ENCODE measurements around the gene MAN1A2.

The MAN1A2 gene

DNA sequence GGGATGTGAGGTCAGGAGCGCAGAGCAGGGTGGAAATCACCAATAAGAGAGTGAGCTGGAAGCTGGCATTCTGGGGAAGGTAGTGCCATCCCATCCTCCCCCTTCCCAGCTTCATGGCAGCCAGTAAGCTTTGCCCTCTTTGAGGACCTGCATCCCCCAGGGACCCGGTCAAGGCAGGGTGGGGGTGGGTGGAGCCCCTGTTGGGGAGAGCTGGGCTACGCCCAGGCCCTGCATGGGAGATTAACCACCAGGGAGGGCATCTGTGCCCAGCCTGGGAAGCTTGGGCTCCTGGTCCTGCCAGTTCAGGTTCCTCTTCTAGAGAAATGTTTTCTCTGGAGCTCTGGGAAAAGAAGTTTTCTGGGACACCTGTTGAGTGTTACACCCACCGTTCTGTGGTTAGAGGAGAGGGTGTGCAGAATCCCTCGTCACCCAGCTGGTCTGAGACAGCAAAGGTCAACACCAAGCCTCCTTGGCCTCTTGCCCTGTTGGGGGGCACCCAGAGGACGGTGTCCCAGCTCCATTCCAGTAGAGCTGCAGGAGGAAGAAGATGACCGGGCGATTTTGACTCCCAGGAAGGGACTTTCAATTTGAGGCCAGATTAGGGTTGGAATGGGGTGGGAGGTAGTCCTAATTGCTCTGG, 208.5 kb downstream of the MAN1A2 start:
- no peak for DNase-seq (ENCODE audit: low read depth)
- no peak for TF ChIP-seq CTCF (conservative IDR thresholded peaks at IDR 0.05; ENCODE audit: low read length)
- no peak overlapping the region for H3K4me3 ChIP-seq (ENCODE audit: low read length)

- no peak overlapping the region for H3K4me3 ChIP-seq (ENCODE audit: low read length)
- TF ChIP-seq CTCF (conservative IDR thresholded peaks at IDR 0.05; ENCODE audit: low read length): no peak
- no peak for DNase-seq (ENCODE audit: low read depth)
Measured at GRCh38 chr1:117576236-117576635, 209.0 kb downstream of the MAN1A2 start.

- no peak for DNase-seq (ENCODE audit: low read depth)
- H3K4me3 ChIP-seq (ENCODE audit: low read length): no peak overlapping the region
- TF ChIP-seq CTCF (conservative IDR thresholded peaks at IDR 0.05; ENCODE audit: low read length): no peak
Measured at GRCh38 chr1:117577191-117577885, 210.1 kb downstream of the MAN1A2 start.

DNA sequence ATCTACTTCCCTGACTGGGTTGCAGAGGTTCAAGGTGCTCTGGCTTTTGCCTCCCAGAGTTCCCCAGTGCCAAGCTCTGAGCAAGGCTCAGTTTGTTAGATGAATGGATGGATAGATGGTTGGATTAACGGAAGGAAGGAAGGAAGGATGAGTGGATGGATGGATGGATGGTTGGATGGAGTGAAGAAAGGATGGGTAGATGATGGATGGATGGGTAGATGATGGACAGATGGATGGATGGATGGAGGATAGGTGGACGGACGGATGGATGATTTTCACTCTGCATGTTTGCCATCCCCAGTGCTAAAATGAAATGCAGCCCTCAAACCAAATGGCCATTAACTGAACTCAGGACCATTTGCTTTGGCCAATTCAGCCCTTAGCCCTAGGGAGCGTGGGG, 211.2 kb downstream of the MAN1A2 start:
- DNase-seq (ENCODE audit: low read depth): no peak
- H3K4me3 ChIP-seq (ENCODE audit: low read length): no peak overlapping the region
- no peak for TF ChIP-seq CTCF (conservative IDR thresholded peaks at IDR 0.05; ENCODE audit: low read length)

All from AG10803 (cell line).